ENCODE data around the gene RBL1. TPM values are rescaled to one million over a fixed set of nuclear protein-coding genes. Genes with fewer than 3 reads are reported as not detected.
"Not testable (repeated sequence)": the region's sequence is repeated elsewhere in the genome, so short reads cannot be mapped to it uniquely, and the experiment has no call there.

RBL1 gene
- total and polyA plus RNA-seq, 2 donors from 2014 or later: 1.3 to 6.5 TPM

DNA sequence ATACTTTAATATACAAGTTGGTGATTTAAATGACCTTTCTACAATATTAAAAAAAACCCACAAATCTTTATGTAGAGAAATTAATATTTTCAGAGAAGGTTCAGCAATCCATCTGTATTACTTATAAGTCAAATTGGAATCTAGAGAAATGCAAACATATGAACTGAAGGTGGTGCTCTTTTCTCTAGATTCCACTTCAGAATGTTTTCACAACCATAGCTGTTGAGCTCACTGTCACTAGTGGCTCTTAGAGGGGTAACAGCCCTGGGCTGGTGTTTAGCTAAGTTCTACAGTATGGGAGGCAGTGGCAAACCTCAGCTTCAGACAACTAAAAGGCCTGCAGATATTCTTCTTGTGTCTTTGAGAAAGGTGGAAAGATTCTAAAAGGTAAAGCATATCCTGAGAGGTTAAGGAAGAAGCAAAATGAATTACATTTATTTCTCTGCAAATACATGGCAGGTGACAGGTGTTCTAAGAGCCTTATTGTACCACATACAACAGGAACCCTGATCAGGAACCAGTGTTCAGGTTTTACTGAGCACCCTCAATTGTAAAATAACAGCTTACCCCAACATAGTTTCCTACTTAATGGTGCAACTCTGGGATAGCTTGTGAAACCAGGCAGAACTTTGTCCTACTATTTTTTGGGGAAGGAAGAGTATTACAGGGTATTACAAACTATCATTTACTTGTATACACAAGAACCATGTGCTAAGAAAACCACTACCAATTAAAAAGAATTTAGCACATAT, 87.7 kb downstream of the RBL1 start:
- Histone ChIP-seq H3K4me1 (ENCODE audit: control insufficient read depth in 2 of 3, insufficient read depth in 2 of 3, low read depth in 1 of 3, low read length in 3 of 3) (no peaks in the 10 kb centered on the region), H3K36me3 (ENCODE audit: control insufficient read depth in 2 of 3, insufficient read depth in 3 of 3, low read length in 3 of 3) (peaks cover 0 to 2% (median 0%) of the 10 kb centered on the region in 3 donors), H3K27me3 (ENCODE audit: control insufficient read depth, insufficient read depth, low read length) (no peaks in the 10 kb centered on the region), H3K9ac (ENCODE audit: low read length in 3 of 3) (no peak overlapping the region), H3K9me3 (ENCODE audit: control insufficient read depth in 2 of 3, insufficient read depth in 1 of 3, low read length in 3 of 3) (no peaks in the 10 kb centered on the region), H3K27ac (ENCODE audit: low read depth in 2 of 2, low read length in 2 of 2) (no peak overlapping the region), H3K4me3 (ENCODE audit: low read length in 3 of 3) (no peak overlapping the region)
- TF ChIP-seq, protein P1, sequence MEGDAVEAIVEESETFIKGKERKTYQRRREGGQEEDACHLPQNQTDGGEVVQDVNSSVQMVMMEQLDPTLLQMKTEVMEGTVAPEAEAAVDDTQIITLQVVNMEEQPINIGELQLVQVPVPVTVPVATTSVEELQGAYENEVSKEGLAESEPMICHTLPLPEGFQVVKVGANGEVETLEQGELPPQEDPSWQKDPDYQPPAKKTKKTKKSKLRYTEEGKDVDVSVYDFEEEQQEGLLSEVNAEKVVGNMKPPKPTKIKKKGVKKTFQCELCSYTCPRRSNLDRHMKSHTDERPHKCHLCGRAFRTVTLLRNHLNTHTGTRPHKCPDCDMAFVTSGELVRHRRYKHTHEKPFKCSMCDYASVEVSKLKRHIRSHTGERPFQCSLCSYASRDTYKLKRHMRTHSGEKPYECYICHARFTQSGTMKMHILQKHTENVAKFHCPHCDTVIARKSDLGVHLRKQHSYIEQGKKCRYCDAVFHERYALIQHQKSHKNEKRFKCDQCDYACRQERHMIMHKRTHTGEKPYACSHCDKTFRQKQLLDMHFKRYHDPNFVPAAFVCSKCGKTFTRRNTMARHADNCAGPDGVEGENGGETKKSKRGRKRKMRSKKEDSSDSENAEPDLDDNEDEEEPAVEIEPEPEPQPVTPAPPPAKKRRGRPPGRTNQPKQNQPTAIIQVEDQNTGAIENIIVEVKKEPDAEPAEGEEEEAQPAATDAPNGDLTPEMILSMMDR (IDR thresholded peaks at IDR 0.05; ENCODE audit: borderline replicate concordance, extremely low read depth, insufficient read depth): peak; percentile 11
- intact Hi-C loops (cut with DNase I): no loop called here
- FAIRE-seq: no peak
- DNase-seq: peak in 2 of 5 donors; percentile 8 to 32

DNA sequence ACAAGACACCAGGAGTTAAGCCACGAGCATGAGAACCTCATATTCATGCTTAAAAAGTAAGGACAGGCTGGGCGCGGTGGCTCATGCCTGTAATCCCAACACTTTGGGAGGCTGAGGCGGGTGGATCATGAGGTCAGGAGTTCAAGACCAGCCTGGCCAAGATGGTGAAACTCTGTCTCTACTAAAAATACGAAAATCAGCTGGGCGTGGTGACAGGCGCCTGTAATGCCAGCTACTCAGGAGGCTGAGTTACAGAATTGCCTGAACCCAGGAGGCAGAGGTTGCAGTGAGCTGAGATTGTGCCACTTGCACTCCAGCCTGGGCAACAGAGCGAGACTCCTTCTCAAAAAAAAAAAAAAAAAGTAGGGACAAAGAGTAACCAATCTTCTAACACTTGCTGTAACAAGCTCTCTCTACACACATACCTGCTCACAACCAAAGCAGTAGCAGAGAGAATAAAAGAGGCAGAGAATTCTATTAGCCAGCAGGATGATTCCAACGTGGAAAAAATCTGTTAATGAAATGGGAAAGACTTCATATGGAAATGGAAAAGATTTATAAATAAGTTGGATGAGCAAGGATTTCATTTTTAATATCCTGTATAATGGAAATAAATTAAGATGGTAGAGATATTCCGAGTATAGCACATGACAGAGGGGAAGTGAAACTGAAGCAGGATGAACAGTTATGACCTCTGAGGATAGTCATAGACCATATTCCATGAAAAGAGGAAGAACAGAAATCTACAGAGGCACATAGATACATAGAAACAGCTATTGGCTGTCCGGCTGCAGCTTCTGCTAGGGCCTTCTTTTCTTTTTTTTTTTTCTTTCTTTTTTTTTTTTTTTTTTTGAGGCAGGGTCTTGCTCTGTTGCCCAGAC, 90.5 kb downstream of the RBL1 start:
- H3K27ac ChIP-seq (ENCODE audit: low read depth in 2 of 2, low read length in 2 of 2); H3K36me3 ChIP-seq (ENCODE audit: control insufficient read depth in 2 of 3, insufficient read depth in 3 of 3, low read length in 3 of 3); H3K4me1 ChIP-seq (ENCODE audit: control insufficient read depth in 2 of 3, insufficient read depth in 2 of 3, low read depth in 1 of 3, low read length in 3 of 3); H3K4me3 ChIP-seq (ENCODE audit: low read length in 3 of 3); H3K27me3 ChIP-seq (ENCODE audit: control insufficient read depth, insufficient read depth, low read length); intact Hi-C loops (cut with DNase I); H3K9ac ChIP-seq (ENCODE audit: low read length in 3 of 3); FAIRE-seq; H3K9me3 ChIP-seq (ENCODE audit: control insufficient read depth in 2 of 3, insufficient read depth in 1 of 3, low read length in 3 of 3): not testable (repeated sequence)
- peak in 1 of 5 donors; percentile 11 for DNase-seq

DNA sequence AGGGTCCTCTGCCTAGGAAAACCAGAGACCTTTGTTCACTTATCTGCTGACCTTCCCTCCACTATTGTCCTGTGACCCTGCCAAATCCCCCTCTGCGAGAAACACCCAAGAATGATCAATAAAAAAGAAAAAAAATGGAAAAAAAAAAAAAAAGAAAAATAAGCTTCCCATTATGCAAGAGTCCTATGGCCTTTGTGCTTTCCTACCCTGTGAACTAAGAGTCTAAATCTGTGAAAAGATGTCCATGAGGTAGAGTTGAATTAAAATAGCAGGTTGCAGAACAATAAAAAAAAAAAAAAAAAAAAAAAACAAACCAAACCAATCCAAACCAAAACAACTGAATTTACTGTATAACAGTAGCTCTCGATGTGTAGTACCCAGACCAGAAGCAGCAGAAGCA, 94.2 kb downstream of the RBL1 start:
- intact Hi-C loops (cut with DNase I); H3K9me3 ChIP-seq (ENCODE audit: control insufficient read depth in 2 of 3, insufficient read depth in 1 of 3, low read length in 3 of 3); DNase-seq; FAIRE-seq; H3K36me3 ChIP-seq (ENCODE audit: control insufficient read depth in 2 of 3, insufficient read depth in 3 of 3, low read length in 3 of 3); H3K9ac ChIP-seq (ENCODE audit: low read length in 3 of 3); H3K4me3 ChIP-seq (ENCODE audit: low read length in 3 of 3); H3K27ac ChIP-seq (ENCODE audit: low read depth in 2 of 2, low read length in 2 of 2); H3K4me1 ChIP-seq (ENCODE audit: control insufficient read depth in 2 of 3, insufficient read depth in 2 of 3, low read depth in 1 of 3, low read length in 3 of 3); H3K27me3 ChIP-seq (ENCODE audit: control insufficient read depth, insufficient read depth, low read length): not testable (repeated sequence)

DNA sequence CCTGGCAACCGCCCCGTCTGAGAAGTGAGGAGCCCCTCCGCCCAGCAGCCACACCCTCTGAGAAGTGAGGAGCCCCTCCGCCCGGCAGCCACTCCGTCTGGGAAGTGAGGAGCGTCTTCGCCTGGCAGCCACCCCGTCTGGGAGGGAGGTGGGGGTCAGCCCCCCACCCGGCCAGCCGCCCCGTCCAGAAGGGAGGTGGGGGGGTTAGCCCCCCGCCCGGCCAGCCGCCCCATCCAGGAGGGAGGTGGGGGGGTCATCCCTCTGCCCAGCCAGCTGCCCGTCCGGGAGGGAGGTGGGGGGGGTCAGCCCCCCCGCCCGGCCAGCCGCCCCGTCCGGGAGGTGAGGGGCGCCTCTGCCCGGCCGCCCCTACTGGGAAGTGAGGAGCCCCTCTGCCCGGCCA, 95.6 kb downstream of the RBL1 start:
- H3K27me3 ChIP-seq (ENCODE audit: control insufficient read depth, insufficient read depth, low read length); H3K4me1 ChIP-seq (ENCODE audit: control insufficient read depth in 2 of 3, insufficient read depth in 2 of 3, low read depth in 1 of 3, low read length in 3 of 3); H3K9me3 ChIP-seq (ENCODE audit: control insufficient read depth in 2 of 3, insufficient read depth in 1 of 3, low read length in 3 of 3); H3K36me3 ChIP-seq (ENCODE audit: control insufficient read depth in 2 of 3, insufficient read depth in 3 of 3, low read length in 3 of 3); H3K27ac ChIP-seq (ENCODE audit: low read depth in 2 of 2, low read length in 2 of 2); H3K4me3 ChIP-seq (ENCODE audit: low read length in 3 of 3); intact Hi-C loops (cut with DNase I); FAIRE-seq; DNase-seq; H3K9ac ChIP-seq (ENCODE audit: low read length in 3 of 3): not testable (repeated sequence)

DNA sequence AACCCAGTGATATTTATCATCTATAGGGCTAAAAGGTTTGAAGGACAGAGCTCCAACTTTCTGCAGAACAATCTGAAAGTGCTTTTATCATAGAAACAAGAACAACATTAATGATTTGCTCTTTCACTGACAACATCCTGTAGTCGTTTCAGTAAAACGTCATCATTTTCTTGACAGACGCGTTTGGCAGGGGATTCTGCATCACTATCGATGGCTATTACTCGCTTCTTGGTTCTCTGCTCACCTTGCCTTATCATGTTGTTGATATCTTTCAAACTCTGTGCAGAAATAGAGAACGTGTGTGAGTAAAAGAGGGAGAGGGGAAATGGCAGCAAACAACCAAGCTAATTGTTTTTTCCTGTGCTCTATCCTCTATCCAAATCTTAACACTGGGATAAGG, 97.1 kb downstream of the RBL1 start:
- no peaks in the 10 kb centered on the region for H3K27me3 ChIP-seq (ENCODE audit: control insufficient read depth, insufficient read depth, low read length)
- DNase-seq: no peak
- H3K9ac ChIP-seq (ENCODE audit: low read length in 3 of 3): no peak overlapping the region
- H3K4me1 ChIP-seq (ENCODE audit: control insufficient read depth in 2 of 3, insufficient read depth in 2 of 3, low read depth in 1 of 3, low read length in 3 of 3): no peaks in the 10 kb centered on the region
- intact Hi-C loops (cut with DNase I): no loop called here
- TF ChIP-seq, protein P1 (IDR thresholded peaks at IDR 0.05; ENCODE audit: borderline replicate concordance, extremely low read depth, insufficient read depth): no peak
- H3K27ac ChIP-seq (ENCODE audit: low read depth in 2 of 2, low read length in 2 of 2): no peak overlapping the region
- no peak for FAIRE-seq
- H3K36me3 ChIP-seq (ENCODE audit: control insufficient read depth in 2 of 3, insufficient read depth in 3 of 3, low read length in 3 of 3): peaks cover 0 to 3% (median 0%) of the 10 kb centered on the region in 3 donors
- H3K9me3 ChIP-seq (ENCODE audit: control insufficient read depth in 2 of 3, insufficient read depth in 1 of 3, low read length in 3 of 3): no peaks in the 10 kb centered on the region
- H3K4me3 ChIP-seq (ENCODE audit: low read length in 3 of 3): no peak overlapping the region
